ENCODE measurements around the gene CADPS2. TPM values are rescaled to one million over a fixed set of nuclear protein-coding genes. Genes with fewer than 3 reads are reported as not detected.
"Not testable (repeated sequence)": the region's sequence is repeated elsewhere in the genome, so short reads cannot be mapped to it uniquely, and the experiment has no call there.

CADPS2 gene
- total RNA-seq, 1 donor from 2014 or later, result 6.4 TPM

- not testable (repeated sequence) for H3K36me3 Mint-ChIP-seq (ENCODE audit: low read depth, unreplicated experiment); H4K20me1 ChIP-seq (ENCODE audit: insufficient read depth, low read length); H3K9me3 ChIP-seq (ENCODE audit: insufficient read depth, low read depth, low read length); H2AFZ ChIP-seq (ENCODE audit: low read depth, low read length); H3K27me3 Mint-ChIP-seq (ENCODE audit: low read depth, unreplicated experiment); FAIRE-seq; H3K9me3 Mint-ChIP-seq (ENCODE audit: unreplicated experiment); H3K27me3 ChIP-seq (ENCODE audit: insufficient read depth, low read length); DNase-seq (ENCODE audit: low read depth); H3K4me1 Mint-ChIP-seq (ENCODE audit: low read depth, unreplicated experiment); H3K4me2 ChIP-seq (ENCODE audit: low read length); H3K9ac ChIP-seq (ENCODE audit: low read length); H3K4me3 ChIP-seq (ENCODE audit: insufficient read depth, low read depth, low read length); H3K4me1 ChIP-seq (ENCODE audit: insufficient read depth, low read length); H3K4me3 Mint-ChIP-seq (ENCODE audit: unreplicated experiment); H3K27ac ChIP-seq (ENCODE audit: low read depth, low read length); H3K36me3 ChIP-seq (ENCODE audit: insufficient read depth, low read length); H3K79me2 ChIP-seq (ENCODE audit: insufficient read depth, low read length); H3K27ac Mint-ChIP-seq (ENCODE audit: unreplicated experiment)
These were observed 51.7 kb downstream of the CADPS2 start for GRCh38 chr7:122834571-122834942.

GRCh38 chr7:122833888-122834570 lies 52.2 kb downstream of the CADPS2 start:
- Histone ChIP-seq H3K9ac (ENCODE audit: low read length) (no peak overlapping the region), H3K79me2 (ENCODE audit: insufficient read depth, low read length) (no peaks in the 10 kb centered on the region), H3K4me3 (ENCODE audit: insufficient read depth, low read depth, low read length) (no peak overlapping the region), H3K4me1 (ENCODE audit: insufficient read depth, low read length) (no peaks in the 10 kb centered on the region), H3K4me2 (ENCODE audit: low read length) (no peak overlapping the region), H3K36me3 (ENCODE audit: insufficient read depth, low read length) (no peaks in the 10 kb centered on the region), H2AFZ (ENCODE audit: low read depth, low read length) (no peak overlapping the region), H3K9me3 (ENCODE audit: insufficient read depth, low read depth, low read length) (no peaks in the 10 kb centered on the region), H3K27me3 (ENCODE audit: insufficient read depth, low read length) (no peaks in the 10 kb centered on the region), H3K27ac (ENCODE audit: low read depth, low read length) (no peak overlapping the region), H4K20me1 (ENCODE audit: insufficient read depth, low read length) (no peaks in the 10 kb centered on the region)
- no peak for TF ChIP-seq EZH2 (IDR thresholded peaks at IDR 0.05; ENCODE audit: insufficient read depth, low read length)
- no peak for TF ChIP-seq CTCF (IDR thresholded peaks at IDR 0.05; ENCODE audit: insufficient read depth, low read depth, low read length)
- H3K27me3 Mint-ChIP-seq (ENCODE audit: low read depth, unreplicated experiment), result no peaks in the 10 kb centered on the region
- FAIRE-seq, result no peak
- no peaks in the 10 kb centered on the region for H3K36me3 Mint-ChIP-seq (ENCODE audit: low read depth, unreplicated experiment)
- DNase-seq (ENCODE audit: low read depth), result no peak
- H3K4me1 Mint-ChIP-seq (ENCODE audit: low read depth, unreplicated experiment), result no peaks in the 10 kb centered on the region
- H3K27ac Mint-ChIP-seq (ENCODE audit: unreplicated experiment), result no peak overlapping the region
- H3K9me3 Mint-ChIP-seq (ENCODE audit: unreplicated experiment), result peaks cover 6% of the 10 kb centered on the region
- no peak overlapping the region for H3K4me3 Mint-ChIP-seq (ENCODE audit: unreplicated experiment)

DNA sequence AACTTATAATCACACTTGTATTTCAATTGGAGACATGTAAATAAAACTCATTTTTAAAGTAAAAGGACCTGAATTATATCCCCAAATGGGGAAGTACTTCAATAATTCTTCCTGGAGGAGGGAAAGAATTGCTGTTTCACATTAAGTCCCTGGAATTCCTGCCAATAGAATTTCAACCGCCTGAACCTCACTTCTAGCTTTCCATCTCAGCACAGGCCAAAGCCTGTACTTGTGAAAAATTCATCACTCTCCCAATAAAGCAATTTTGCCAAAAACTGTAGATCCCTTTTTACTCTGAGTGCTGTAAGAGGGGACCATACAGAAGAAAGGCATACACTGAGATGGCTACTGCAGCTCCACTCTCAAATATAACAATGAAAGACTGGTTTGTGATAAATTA lies 54.8 kb downstream of the CADPS2 start:
- Mint-ChIP-seq H3K36me3 (ENCODE audit: low read depth, unreplicated experiment) (no peaks in the 10 kb centered on the region), H3K9me3 (ENCODE audit: unreplicated experiment) (peaks cover 4% of the 10 kb centered on the region), H3K4me3 (ENCODE audit: unreplicated experiment) (no peak overlapping the region), H3K27ac (ENCODE audit: unreplicated experiment) (no peak overlapping the region), H3K27me3 (ENCODE audit: low read depth, unreplicated experiment) (no peaks in the 10 kb centered on the region), H3K4me1 (ENCODE audit: low read depth, unreplicated experiment) (no peaks in the 10 kb centered on the region)
- Histone ChIP-seq H3K36me3 (ENCODE audit: insufficient read depth, low read length) (no peaks in the 10 kb centered on the region), H3K4me3 (ENCODE audit: insufficient read depth, low read depth, low read length) (no peak overlapping the region), H3K4me2 (ENCODE audit: low read length) (no peak overlapping the region), H3K9me3 (ENCODE audit: insufficient read depth, low read depth, low read length) (no peaks in the 10 kb centered on the region), H3K79me2 (ENCODE audit: insufficient read depth, low read length) (no peaks in the 10 kb centered on the region), H3K27ac (ENCODE audit: low read depth, low read length) (no peak overlapping the region), H2AFZ (ENCODE audit: low read depth, low read length) (no peak overlapping the region), H3K27me3 (ENCODE audit: insufficient read depth, low read length) (no peaks in the 10 kb centered on the region), H3K4me1 (ENCODE audit: insufficient read depth, low read length) (no peaks in the 10 kb centered on the region), H3K9ac (ENCODE audit: low read length) (no peak overlapping the region), H4K20me1 (ENCODE audit: insufficient read depth, low read length) (no peaks in the 10 kb centered on the region)
- FAIRE-seq, result no peak
- TF ChIP-seq EZH2 (IDR thresholded peaks at IDR 0.05; ENCODE audit: insufficient read depth, low read length) (no peak), CTCF (IDR thresholded peaks at IDR 0.05; ENCODE audit: insufficient read depth, low read depth, low read length) (no peak)
- DNase-seq (ENCODE audit: low read depth), result no peak
